HG03354 (cell line): Measurements from ENCODE around the gene DHX58.
A peak's percentile ranks its signal among the peaks of the same experiment; 100 is the strongest.
"Not testable (repeated sequence)": the region's sequence is repeated elsewhere in the genome, so short reads cannot be mapped to it uniquely, and the experiment has no call there.

Experiments used
- ATAC-seq: cut with Tn5 transposase; IDR thresholded peaks from one replicate; pipeline ENCODE4 v1.9.1; 2021; ENCODE audit warnings: mild to moderate bottlenecking; ENCODE audit not compliant: unreplicated experiment, poor library complexity, severe bottlenecking

DHX58 gene

DNA sequence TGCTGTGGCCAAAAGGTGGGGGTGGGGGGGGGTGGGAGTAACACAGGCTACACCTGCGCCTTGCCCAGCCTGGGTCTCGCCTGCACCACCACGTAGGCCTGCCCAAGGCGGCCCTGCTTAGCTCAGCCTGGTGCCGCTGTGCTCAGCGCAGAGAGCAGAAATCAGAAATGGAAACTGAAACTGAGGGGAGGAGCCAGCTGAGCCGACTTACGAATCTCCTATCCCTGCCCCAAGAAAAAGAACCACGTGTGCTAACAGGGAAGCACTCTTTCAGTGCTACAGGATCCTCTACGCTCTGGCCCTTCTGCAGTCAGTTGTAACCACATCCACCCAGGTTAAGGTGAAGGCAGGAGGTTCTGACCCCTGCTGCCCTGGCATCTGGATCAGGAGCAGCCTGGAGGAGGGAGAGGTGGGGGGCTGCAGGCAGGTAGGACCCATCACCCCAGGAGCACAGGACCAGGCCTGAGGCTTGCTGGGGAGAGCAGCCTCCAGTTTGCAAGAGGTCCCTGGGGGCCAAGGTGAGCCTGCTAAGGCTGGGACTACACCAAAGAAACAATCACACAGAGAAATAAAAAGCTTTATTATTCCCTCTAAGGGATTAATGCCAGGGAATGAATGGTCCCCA, at the start of gene DHX58:
Gene DHX58, minus strand, starts transcription at position 163 of the 625 bp plus-strand sequence. CDS start 822 bp downstream, outside the sequence.
- ATAC-seq, result peak; percentile 79

DNA sequence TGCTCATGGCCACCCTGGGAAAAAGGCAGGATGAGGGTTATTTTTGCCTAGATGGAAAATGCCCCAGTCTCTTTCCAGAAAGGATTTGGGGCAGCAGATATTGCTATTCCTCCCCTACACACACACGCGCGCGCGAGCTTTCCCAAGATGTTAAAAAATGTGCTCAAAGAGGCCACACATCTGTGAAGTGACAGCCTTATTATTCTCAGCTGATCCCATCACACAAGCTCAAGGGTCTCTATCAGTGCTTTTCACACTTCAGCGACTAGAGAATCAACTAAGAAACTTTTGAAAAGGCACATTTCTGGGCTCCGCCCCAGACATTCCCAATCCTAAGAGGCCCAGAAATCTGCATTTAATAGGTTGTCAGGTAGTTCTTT, 48.0 kb upstream of the DHX58 start:
- no peak for ATAC-seq

DNA sequence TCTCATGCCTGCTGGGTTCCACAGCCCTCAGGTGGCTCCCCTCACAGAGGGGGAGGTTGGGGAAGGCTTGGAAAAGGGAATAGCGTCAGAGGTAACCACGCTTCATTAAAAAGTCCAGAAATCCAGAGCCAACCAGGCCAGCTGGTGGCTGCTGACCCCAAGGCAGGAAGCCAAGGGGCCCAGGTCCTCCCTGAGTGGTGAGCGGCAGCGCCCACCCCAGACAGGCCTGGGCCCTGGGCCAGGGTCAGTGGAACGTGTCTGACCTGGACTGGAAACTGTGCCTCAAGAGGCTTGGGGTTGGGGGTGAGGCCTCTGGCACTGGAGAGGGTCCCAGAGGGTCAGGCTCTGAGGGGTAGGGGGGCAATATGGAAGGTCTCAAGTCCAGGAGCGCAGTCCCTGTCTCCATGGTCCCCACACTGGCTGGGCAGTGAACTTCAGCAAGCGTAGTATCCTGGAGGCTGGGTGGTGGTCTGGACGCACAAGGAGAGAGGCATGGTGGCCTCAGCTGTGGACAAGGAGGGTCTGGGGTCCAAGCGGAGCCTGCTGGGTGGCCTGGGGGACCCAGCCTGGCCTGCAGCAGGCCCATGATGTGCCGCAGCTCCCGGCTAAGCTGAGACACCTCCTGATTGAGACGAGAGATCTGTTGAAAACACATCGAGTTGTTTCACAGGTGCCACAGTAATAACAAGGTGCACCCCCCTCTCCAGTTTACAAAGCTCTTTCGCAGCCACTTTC, 47.4 kb upstream of the DHX58 start:
- ATAC-seq, result no peak

DNA sequence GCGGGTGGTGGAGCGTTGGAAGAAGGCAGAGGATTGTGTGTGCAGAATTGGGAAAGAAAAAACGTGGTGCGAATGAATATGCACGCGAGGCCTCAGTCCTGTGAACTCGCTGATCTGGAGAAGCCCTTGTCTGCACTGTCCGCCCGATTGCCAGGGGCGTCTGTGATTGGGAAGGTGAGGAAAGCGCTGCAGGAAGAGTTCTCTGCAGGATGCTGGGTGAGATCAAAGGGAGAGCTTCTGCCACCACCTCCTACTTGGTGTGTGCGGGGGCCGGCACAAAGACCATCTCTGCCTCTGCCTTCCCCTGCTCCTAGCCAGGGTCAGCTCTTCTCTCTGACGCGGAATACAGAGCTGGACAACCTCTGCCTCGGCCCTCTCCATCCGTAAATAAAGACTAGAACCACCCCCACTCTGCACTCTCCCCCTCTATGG, 43.1 kb upstream of the DHX58 start:
- ATAC-seq, result no peak

DNA sequence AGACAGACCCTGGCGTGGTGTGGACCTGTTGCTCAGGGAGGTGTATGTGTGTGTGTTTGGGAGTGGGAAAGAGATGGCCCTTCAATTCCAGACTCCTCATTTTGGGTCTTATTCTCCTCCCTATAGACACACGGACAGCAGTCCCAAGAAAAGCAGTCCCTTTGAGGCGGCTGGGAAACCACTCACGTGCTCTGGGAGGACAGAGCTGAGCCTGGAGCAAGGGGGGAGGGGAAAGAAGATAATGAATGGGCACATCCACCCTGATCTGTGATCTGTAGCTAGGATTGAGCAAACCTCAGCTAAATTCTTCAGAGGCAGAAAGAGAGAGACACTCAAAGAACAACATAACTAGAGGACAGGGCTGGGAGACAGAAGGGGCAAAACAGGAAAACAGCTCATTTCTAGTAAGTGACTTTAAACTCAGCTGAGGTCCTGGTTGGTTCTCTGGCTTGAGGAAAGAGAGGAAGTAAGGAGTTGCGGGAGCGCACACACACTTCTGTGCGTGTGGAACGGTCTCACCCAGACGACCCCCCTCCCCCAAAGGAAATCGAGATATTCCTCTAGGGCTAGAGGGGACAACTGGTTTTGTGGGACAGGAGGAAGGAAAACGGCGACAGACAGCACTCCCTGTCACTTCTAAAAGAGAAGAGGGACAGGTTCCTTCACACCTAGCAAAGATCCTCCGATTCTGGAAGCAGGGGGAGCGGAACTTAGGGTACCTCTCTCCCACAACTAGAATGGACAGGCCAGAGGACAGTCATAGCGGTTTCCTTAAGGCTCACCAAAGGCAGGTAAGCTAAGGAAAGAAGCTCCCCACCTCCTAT, 41.6 kb upstream of the DHX58 start:
- peak; percentile 7 for ATAC-seq

DNA sequence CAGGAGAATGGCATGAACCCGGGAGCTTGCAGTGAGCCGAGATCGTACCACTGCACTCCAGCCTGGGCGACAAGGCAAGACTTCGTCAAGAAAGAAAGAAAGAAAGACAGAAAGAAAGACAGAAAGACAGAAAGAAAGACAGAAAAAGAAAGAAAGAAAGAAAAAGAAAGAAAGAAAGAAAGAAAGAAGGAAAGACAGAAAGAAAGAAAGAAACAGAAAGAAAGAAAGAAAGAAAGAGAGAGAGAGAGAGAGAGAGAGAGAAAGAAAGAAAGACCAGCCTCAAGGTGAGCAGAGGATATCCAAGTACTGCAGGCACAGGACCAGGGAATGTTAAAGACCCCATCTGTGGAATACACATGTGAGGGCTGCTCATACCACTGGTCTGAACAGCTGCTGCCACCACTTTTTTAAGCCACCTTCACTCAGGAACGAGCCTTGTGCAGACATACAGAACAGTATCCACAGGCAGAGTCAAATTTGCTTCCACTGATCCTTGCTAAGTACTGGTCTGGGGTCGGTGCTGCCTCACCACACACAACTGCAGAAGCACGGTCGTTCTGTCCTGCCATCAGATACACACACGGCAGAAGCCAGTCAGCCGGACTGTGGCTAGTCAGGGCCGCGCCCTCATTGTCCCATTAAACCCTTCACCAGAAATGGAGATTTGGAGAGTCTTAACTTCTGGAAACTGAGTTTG, 34.5 kb upstream of the DHX58 start:
- ATAC-seq, result no peak

DNA sequence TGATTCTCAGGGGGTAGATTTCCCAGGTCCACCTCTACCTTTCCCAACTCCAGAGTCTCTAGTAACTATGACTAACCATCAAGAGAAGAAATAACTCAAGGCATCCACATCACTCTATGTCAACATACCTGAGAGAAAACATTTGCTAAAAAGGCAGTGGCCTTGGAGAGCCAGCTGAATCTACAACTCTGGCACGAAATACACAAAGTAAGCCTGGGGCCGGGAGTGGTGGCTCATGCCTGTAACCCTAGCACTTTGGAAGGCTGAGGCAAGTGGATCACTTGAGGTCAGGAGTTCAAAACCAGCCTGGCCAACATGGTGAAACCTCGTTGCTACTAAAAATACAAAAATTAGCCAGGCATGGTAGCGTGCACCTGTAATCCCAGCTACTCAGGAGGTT, 30.6 kb upstream of the DHX58 start:
- not testable (repeated sequence) for ATAC-seq

DNA sequence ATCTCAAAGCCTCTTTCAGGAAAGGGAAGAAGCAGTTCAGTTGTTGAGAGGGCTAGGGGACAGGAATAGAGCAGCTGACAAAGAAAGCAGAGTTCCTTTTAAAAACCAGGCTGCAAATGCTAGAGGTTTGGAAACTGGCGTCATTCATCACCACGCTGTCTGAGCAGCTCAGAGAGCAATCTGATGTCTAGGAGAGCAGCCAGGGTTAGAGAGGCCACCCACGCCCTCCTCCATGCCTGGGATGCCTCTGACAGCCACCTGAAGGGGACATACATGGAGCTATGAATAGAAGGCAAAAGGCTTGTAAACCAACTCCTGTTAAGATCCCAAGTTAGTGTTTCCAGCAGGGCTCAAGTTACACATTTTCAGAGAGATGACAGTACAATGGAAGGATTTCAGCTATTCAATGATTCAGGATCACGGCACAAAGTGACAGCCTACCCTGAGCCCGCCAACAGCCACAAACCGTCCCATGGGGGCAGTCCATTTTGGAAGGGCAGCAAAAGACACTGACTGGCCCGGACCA, 29.9 kb upstream of the DHX58 start:
- ATAC-seq, result no peak

DNA sequence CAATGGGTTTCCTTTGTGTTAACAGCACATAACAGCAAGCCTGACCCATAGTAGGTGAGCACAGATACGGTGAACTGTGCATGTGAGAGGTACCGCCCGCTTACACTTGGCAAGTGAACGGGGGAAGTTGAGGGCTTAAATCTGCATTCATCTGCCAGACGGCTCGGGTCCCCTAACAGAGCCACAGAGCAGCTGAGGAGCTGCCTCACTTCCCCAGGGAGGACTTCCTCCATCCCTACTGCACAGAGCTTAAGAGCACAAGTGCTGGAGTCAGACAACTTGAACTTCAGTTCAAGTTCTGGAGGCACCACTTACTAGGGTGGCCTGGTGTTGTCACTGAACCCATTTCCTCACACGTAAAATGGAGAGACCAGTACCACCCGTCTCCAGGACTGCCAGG, 28.9 kb upstream of the DHX58 start:
- no peak for ATAC-seq

DNA sequence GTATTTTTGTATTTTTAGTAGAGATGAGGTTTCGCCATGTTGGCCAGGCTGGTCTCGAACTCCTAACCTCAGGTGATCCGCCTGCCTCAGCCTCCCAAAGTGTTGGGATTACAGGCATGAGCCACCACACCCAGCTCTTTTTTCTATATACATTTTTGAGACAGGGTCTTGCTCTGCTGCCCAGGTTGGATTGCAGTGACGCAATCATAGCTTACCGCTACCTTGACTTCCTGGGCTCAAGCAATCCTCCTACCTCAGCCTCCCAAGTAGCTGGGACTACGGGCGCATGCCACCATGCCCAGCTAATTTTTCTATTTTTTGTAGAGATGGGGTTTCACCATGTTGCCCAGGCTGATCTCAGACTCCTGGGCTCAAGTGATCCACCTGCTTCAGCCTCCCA, 28.2 kb upstream of the DHX58 start:
- not testable (repeated sequence) for ATAC-seq

DNA sequence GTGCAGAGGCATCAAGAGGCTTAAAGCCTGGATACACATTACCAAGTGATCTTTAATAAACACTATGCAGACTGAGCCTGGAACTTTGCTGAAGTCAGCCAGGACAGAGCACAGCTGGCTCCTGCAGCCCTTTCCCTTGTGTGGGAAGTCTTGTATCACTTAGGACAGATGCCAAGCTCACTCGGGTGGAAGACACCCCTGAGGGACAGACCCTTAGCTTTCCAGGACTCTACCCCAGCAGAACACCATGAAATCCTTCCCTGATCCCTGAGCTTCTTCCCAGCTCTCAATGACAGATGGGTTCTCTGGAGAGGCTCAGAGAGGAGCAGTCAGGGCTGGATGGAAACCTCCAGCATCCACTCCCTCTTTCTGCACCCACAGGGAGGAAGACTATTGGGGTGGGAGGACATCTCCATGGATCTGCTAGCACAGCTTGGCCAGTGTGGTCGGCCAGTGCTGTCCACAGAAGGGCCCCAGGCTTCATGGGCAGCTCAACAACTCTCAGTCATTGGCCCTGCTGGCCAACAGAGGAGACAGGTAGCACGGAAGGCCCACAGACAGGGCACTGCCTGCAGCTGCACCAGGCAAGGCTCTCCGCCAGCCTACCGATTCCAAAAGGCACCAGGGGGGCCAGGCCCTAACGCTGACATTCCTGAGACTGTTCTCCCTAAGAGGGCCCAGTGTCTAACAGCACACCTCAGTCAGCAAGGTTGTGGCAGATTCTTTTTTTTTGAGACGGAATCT, 26.4 kb upstream of the DHX58 start:
- no peak for ATAC-seq

DNA sequence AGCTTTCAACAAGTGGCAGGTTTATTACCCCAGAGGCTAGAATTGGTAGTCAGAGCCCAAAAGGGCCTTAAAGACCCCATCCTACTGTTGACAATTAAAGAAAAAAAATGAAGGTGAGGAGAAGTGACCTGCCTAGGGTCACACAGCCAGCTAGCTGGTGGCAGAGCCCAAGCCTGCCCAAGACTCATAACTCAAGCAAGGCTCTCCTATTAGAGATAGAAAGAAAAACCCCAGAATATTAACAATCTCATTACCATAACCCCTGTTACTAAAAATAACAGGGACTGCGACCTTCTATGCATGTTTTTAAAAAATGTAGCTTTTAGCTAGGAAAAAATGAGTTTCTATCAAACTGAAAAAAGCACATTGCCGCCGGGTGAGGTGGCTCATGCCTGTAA, 24.1 kb upstream of the DHX58 start:
- no peak for ATAC-seq

DNA sequence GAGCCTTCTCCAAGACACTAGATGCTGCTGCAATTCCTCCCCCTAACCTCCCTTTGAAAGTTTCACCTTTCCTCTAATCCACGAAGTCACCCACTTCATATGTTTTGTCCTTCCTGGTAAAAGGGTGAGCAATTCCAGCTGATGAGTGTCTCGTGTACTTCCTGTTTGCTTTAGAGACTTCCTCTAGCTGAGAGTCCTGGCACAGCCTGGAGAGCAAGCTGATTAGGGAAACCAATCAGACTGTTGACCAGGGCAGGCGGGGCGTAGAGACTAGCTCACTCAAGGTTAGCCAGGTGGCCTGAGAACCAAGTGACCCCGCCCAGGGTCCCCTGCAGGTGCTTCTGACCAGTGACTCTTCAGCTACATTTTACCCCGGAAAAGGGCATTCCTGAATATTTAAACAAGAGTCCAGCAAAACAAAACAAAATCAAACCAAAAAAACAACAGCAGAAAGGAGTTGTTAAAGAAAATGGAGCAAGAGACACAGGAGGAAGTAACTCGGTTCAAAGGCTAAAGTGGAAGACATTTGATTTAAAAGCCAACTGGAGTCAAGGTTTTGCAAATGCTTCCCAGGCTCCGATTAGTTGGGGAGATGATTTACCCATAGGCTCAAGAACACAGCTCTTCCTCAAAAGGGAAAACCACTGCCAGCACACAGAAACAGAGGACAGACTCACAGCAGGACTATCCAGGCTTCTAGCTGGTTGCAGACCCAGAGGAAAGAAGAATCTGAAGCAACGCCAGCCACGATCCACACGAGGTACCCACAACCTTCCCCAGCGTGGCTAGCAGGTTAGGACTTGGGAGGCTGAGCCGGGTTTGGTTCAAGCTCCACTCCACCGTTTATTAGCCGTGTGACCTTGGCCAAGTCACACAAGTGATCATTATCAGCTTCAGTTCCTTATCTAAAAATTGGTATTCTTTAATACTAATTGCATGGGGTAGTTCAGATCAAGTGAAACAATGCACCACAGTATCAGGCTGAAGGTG, 23.4 kb upstream of the DHX58 start:
- no peak for ATAC-seq

DNA sequence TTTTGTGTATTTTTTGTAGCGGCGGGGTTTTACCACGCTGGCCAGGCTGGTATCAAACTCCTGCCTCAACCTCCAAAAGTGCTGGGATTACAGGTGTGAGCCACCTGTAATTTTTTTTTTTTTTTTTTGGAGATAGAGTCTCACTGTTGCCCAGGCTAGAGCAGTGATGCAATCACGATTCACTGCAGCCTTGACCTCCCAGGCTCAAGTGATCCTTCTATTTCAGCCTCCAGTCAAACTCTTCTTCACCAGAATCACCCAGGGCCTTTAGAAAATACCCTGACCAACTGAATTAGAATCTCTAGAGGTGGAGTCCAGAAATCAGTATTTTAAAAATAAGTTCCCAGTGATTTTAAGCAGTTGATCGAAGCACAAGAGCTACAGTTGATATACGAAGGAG, 22.6 kb upstream of the DHX58 start:
- ATAC-seq, result no peak

DNA sequence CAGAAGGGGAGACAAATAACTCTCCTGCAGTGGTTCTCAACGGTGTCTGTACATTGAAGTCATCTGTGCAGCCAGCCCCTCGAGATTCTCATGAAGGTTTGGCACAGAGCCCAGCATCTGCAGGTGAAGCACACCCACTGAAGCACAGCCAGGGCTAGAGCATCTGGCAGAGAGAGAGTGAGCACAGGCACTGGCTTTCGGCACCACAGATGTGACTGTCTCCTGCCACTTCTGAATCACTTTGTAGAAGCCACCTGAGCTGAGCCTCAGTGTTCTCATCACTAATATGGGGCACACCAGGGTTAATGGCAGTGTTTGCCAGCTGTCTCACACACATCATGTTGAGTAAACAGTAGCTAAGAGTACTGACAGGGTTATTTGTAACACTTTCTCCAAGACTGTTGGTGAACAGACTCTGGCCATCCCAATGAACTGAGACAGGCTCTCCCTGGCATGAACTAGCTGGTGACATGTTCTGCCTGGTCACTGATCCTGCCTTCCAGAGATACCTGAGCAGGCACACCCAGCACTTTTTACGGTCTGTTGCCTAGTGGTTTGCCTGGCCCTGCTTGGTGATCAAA, 21.0 kb upstream of the DHX58 start:
- peak; percentile 62 for ATAC-seq

DNA sequence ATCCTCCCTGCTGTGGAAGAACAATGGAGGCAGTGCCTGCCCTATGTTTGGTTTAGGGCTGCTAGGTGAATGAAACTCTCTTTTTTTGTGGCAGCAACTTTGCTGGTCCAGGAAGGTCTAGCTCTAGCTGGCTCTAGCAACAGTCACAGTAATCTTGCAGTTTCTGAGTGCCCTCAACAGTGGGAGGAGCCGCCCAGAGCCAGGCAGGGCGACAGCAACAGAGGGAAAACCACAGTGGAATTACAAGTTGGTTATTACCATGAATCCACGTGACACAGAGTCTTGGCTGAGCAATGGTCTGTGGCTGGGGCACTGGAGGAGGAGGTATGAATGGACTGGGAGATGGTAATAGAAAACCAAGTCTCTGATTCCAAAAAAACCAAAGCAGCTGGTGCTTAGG, 20.4 kb upstream of the DHX58 start:
- ATAC-seq, result peak; percentile 27

DNA sequence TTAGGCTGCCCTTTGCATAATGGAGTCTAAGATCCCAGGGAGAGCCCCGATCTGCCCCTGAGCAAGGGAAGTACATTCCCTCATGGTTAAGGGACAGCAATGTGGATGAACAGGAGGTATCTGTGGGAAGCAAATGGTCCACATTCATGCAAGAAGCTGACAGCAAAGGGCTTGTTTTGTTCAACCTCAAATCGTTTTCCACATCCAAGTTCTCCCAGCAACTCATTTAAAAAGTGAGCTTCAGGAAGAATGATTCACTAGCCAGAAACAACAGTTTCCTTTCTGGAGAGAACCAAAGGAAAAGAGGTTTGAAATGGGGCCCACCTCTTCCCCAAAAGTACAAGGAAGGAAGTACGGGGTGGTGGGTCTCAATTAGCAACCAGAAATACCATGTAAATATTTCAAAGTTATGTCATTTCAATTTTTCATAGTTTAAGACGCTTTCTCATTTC, 19.5 kb upstream of the DHX58 start:
- no peak for ATAC-seq

DNA sequence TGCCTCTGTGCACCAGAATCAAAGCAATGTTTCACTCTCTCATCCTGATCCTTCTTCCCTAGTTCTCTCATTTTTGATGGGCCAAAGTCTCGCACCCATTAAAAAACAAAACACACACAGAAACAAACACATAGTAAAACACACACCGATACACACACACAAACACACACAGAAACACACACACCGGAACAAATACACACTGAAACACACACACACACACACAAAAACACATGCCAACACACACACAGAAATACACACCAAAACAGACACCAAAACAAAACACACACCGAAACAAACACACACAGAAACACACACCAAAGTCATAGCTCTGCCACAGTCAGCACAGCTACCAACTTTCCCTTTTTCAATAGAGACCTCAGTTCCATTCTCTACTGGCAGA, 18.7 kb upstream of the DHX58 start:
- ATAC-seq, result no peak
